ENCODE measurements around the gene FSIP2.

DNA sequence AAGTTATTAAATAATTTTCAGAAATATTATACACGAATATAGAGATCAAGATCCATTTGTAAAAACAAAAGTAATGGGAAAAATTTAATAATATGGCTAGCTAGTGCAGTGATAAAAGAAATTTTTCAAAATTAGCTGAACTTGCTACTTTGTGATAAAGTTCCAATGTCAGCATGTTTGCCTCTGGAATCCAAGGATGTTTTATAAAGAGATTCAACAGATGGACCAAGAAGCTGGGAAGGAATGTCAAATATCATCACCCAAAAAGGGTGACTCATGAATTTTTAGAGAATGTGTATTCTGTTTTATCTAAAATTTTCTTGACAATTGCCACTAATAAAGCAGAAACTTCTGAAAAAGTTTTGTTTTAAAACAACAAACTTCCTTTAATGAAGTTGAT lies 95.3 kb downstream of the FSIP2 start:
- TF ChIP-seq, protein P1, sequence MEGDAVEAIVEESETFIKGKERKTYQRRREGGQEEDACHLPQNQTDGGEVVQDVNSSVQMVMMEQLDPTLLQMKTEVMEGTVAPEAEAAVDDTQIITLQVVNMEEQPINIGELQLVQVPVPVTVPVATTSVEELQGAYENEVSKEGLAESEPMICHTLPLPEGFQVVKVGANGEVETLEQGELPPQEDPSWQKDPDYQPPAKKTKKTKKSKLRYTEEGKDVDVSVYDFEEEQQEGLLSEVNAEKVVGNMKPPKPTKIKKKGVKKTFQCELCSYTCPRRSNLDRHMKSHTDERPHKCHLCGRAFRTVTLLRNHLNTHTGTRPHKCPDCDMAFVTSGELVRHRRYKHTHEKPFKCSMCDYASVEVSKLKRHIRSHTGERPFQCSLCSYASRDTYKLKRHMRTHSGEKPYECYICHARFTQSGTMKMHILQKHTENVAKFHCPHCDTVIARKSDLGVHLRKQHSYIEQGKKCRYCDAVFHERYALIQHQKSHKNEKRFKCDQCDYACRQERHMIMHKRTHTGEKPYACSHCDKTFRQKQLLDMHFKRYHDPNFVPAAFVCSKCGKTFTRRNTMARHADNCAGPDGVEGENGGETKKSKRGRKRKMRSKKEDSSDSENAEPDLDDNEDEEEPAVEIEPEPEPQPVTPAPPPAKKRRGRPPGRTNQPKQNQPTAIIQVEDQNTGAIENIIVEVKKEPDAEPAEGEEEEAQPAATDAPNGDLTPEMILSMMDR (IDR thresholded peaks at IDR 0.05; ENCODE audit: extremely low read depth in 1 of 2, insufficient read depth in 1 of 2, low read depth in 1 of 2, low read length in 2 of 2) = no peak
- TF ChIP-seq EZH2 (IDR thresholded peaks at IDR 0.05; ENCODE audit: borderline replicate concordance, low read depth, low read length, severe bottlenecking) (no peak), POLR2A (IDR thresholded peaks at IDR 0.05; ENCODE audit: low read depth, low read length) (no peak)
- TF ChIP-seq, protein P2, sequence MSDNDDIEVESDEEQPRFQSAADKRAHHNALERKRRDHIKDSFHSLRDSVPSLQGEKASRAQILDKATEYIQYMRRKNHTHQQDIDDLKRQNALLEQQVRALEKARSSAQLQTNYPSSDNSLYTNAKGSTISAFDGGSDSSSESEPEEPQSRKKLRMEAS (IDR thresholded peaks at IDR 0.05; ENCODE audit: insufficient read depth, insufficient read length) = no peak

All from endothelial cell of umbilical vein (primary cell).